ENCODE data around the gene EMID1. TPM values are rescaled to one million over a fixed set of nuclear protein-coding genes. Genes with fewer than 3 reads are reported as not detected.

Gene EMID1
- polyA plus RNA-seq, 1 of the 3 experiments (the other 2 are of a cell fraction), result 1.1 TPM

- TF ChIP-seq ELF1 (IDR thresholded peaks at IDR 0.05), result no peak
- TF ChIP-seq MEF2A (IDR thresholded peaks at IDR 0.05; ENCODE audit: borderline replicate concordance, low read depth), result no peak
- 0 out of 2 replicates have a peak, but pooled peaks have one; percentile 27 for TF ChIP-seq SIN3A (IDR thresholded peaks at IDR 0.05; ENCODE audit: borderline replicate concordance, low read depth, low read length)
- TF ChIP-seq CTCF (IDR thresholded peaks at IDR 0.05), result peak; percentile 15; the same call in 1 of the 2 replicates
- TF ChIP-seq NFIC (IDR thresholded peaks at IDR 0.05; ENCODE audit: borderline replicate concordance), result no peak
- no peak for TF ChIP-seq RCOR1 (IDR thresholded peaks at IDR 0.05; ENCODE audit: low read length)
- no peak for TF ChIP-seq EP300 (IDR thresholded peaks at IDR 0.05; ENCODE audit: borderline replicate concordance in 1 of 2, low read depth in 1 of 2, low read length in 1 of 2)
- no peak for TF ChIP-seq PBX3 (IDR thresholded peaks at IDR 0.05)
- TF ChIP-seq SMC3 (IDR thresholded peaks at IDR 0.05; ENCODE audit: low read depth, low read length), result no peak
- TF ChIP-seq ZBTB33 (IDR thresholded peaks at IDR 0.05; ENCODE audit: borderline replicate concordance, low read depth), result no peak
- TF ChIP-seq USF1 (IDR thresholded peaks at IDR 0.05; ENCODE audit: borderline replicate concordance, low read depth), result no peak
- TF ChIP-seq TCF12 (IDR thresholded peaks at IDR 0.05), result no peak
- TF ChIP-seq NRF1 (IDR thresholded peaks at IDR 0.05; ENCODE audit: low read depth, low read length), result no peak
Measured at GRCh38 chr22:29306835-29307595, 101.3 kb downstream of the EMID1 start (continued).

GRCh38 chr22:29307596-29308147 is 102.0 kb downstream of the EMID1 start:
- H3K4me1 ChIP-seq (ENCODE audit: control insufficient read depth in 1 of 2, insufficient read depth in 2 of 2, low read depth in 1 of 2, low read length in 1 of 2), result peaks cover 18 to 44% of the 10 kb centered on the region in 2 experiments; a peak in 3 of 4 replicates
- peak; percentile 54 for DNase-seq
- H3K4me3 ChIP-seq (ENCODE audit: low read depth in 2 of 2, low read length in 1 of 2), result peak overlapping the region; percentile 74 to 85
- no peaks in the 10 kb centered on the region for H3K27me3 ChIP-seq (ENCODE audit: insufficient read depth)
- H3K9me2 ChIP-seq, result no peaks in the 10 kb centered on the region
- peaks cover 13% of the 10 kb centered on the region; the same call in 1 of the 2 replicates for H4K20me1 ChIP-seq (ENCODE audit: insufficient read depth)
- peaks cover 1 to 6% of the 10 kb centered on the region in 2 experiments for H3K36me3 ChIP-seq (replicated peaks in 1 of 2; ENCODE audit: control insufficient read depth in 1 of 2, insufficient read depth in 2 of 2, low read length in 1 of 2)
- TF ChIP-seq USF1 (IDR thresholded peaks at IDR 0.05; ENCODE audit: borderline replicate concordance, low read depth), result no peak
- TF ChIP-seq SIN3A (IDR thresholded peaks at IDR 0.05; ENCODE audit: borderline replicate concordance, low read depth, low read length), result no peak
- no peaks in the 10 kb centered on the region for H3K9me3 ChIP-seq
- peak overlapping the region in 1 of 2 experiments; percentile 88; a peak in 1 of 4 replicates for H3K27ac ChIP-seq (ENCODE audit: low read depth in 2 of 2, low read length in 1 of 2)
- ChIA-PET POLR2A (no interaction called here), CTCF (interaction anchor here (1.7 to 3.3 kb wide), 4 partner anchors 10 to 51 kb away, joined by 7 to 63 read pairs (median 8); no protein-coding TSS in a partner anchor)
- peak overlapping the region; percentile 91 for H3K4me2 ChIP-seq
- 85% methylated on average over 16 of the region's 20 CpGs for WGBS (ENCODE audit: low lambda C conversion rate)
- peak overlapping the region; percentile 90 for H3K9ac ChIP-seq
- H3F3A ChIP-seq (replicated peaks; ENCODE audit: insufficient read depth), result peaks cover 5% of the 10 kb centered on the region
- no peak overlapping the region for H2AFZ ChIP-seq (ENCODE audit: low read depth)
- H3K79me2 ChIP-seq (ENCODE audit: insufficient read depth), result peaks cover 30% of the 10 kb centered on the region
